HG02943 (cell line): ENCODE results near the gene KLRK1.
"Not testable (repeated sequence)": the region's sequence is repeated elsewhere in the genome, so short reads cannot be mapped to it uniquely, and the experiment has no call there.

Experiments
- ATAC-seq: cut with Tn5 transposase; IDR thresholded peaks from one replicate; pipeline ENCODE4 v1.9.1; 2021; ENCODE audit warnings: mild to moderate bottlenecking, low read depth, moderate library complexity; ENCODE audit not compliant: unreplicated experiment

The KLRK1 gene

GRCh38 chr12:10363914-10364814, 25.7 kb downstream of the KLRK1 start:
- ATAC-seq = peak; percentile 79

- ATAC-seq = no peak
These were observed 26.3 kb downstream of the KLRK1 start for GRCh38 chr12:10363658-10363913.

- no peak for ATAC-seq
These were observed 26.8 kb downstream of the KLRK1 start for GRCh38 chr12:10362828-10363657.

GRCh38 chr12:10362325-10362724, 27.5 kb downstream of the KLRK1 start:
- ATAC-seq = no peak

GRCh38 chr12:10361622-10362021, 28.2 kb downstream of the KLRK1 start:
- no peak for ATAC-seq

- no peak for ATAC-seq
These were observed 28.8 kb downstream of the KLRK1 start for GRCh38 chr12:10361084-10361483.

- no peak for ATAC-seq
These were observed 30.9 kb downstream of the KLRK1 start for GRCh38 chr12:10358969-10359368.

GRCh38 chr12:10358131-10358530, 31.7 kb downstream of the KLRK1 start:
- ATAC-seq = no peak

GRCh38 chr12:10354502-10354901, 35.3 kb downstream of the KLRK1 start:
- no peak for ATAC-seq

GRCh38 chr12:10354071-10354470, 35.8 kb downstream of the KLRK1 start:
- no peak for ATAC-seq

- not testable (repeated sequence) for ATAC-seq
These were observed 38.4 kb downstream of the KLRK1 start for GRCh38 chr12:10351457-10351856.

GRCh38 chr12:10341892-10342509, 47.8 kb downstream of the KLRK1 start:
- no peak for ATAC-seq

- ATAC-seq = not testable (repeated sequence)
These were observed 48.9 kb downstream of the KLRK1 start for GRCh38 chr12:10340946-10341345.

- no peak for ATAC-seq
These were observed 50.6 kb downstream of the KLRK1 start for GRCh38 chr12:10339053-10339840.

- ATAC-seq = not testable (repeated sequence)
These were observed 51.4 kb downstream of the KLRK1 start for GRCh38 chr12:10338470-10338869.

- not testable (repeated sequence) for ATAC-seq
These were observed 53.6 kb downstream of the KLRK1 start for GRCh38 chr12:10336196-10336595.

GRCh38 chr12:10331642-10332239, 58.1 kb downstream of the KLRK1 start:
- no peak for ATAC-seq

GRCh38 chr12:10328691-10329090, 61.1 kb downstream of the KLRK1 start:
- ATAC-seq = not testable (repeated sequence)
